Psoas muscle (tissue), 8 donors: Measurements from ENCODE around the gene GJD4. TPM values are rescaled to one million over a fixed set of nuclear protein-coding genes. Genes with fewer than 3 reads are reported as not detected.

Experiments used
- ATAC-seq, 4 donors: fragments of 200-7000 bp; cut with Tn5 transposase; one replicate each; pipeline ENCODE4 v1.9.1; 2020; ENCODE audit warnings: moderate library complexity in 3 of 4, mild to moderate bottlenecking in 2 of 4
- DNase-seq, 2 donors: peaks; one replicate each; pipeline ENCODE4 v3.0.0-alpha.2; 2020
- H3K27ac ChIP-seq: fragments of 200-600 bp; one replicate; pipeline ENCODE4 v1.8.0; 2022
- H3K27me3 ChIP-seq, 3 donors: fragments of 200-600 bp in 1 of 3; one replicate each; pipeline versions ENCODE4 v1.6.1 to v1.8.0; 2013 to 2022; ENCODE audit warnings: low read length in 2 of 3, mild to moderate bottlenecking in 2 of 3, moderate library complexity in 1 of 3; ENCODE audit not compliant: insufficient read depth in 3 of 3
- H3K36me3 ChIP-seq, 2 donors: fragments of 200-600 bp in 1 of 2; one replicate each; pipeline versions ENCODE4 v1.6.1 to v1.8.0; 2013 to 2022; ENCODE audit warnings: low read depth in 1 of 2, mild to moderate bottlenecking in 1 of 2, moderate library complexity in 1 of 2; ENCODE audit not compliant: insufficient read depth in 1 of 2
- H3K4me1 ChIP-seq: fragments of 200-600 bp; one replicate; pipeline ENCODE4 v1.8.0; 2022
- H3K4me3 ChIP-seq: fragments of 200-600 bp; one replicate; pipeline ENCODE4 v1.8.0; 2022; ENCODE audit warnings: mild to moderate bottlenecking
- H3K9me3 ChIP-seq: fragments of 200-600 bp; one replicate; pipeline ENCODE4 v1.8.0; 2022
- WGBS, 3 donors: extraction: QIAGEN DNeasy Blood & Tissue Kit; methylation state at CpG; one replicate each; pipeline versions ENCODE4 v1.1.6 to v1.1.7; 2013; 5-methylcytosine and 5-hydroxymethylcytosine counted together
- intact Hi-C, 2 donors: fragments of 100-400 bp; cut with DNase I; formaldehyde crosslinking; loops; one replicate each; pipeline versions ENCODE4 v1.11.0 to v1.14.2; 2022
- polyA plus RNA-seq, 3 donors: library from polyadenylated mRNA; stranded (reverse); fragments of 200-250 nt; gene quantifications; one replicate each; pipeline ENCODE4 v1.2.3, GENCODE V29; 2013
- total RNA-seq, 4 donors: library from RNA; stranded (reverse); fragmentation: NEBNext Ultra II Directional in 2 of 4; extraction: Animal tissue kit (Norgen Biotek cat#: 25700) in 2 of 4; gene quantifications; one replicate each; pipeline versions ENCODE4 v1.2.1 to v1.2.4, GENCODE V29; 2021 to 2023
- TF ChIP-seq, protein P1 (sequence below): fragments of 200-600 bp; IDR thresholded peaks from one replicate; pipeline ENCODE4 v1.8.0; 2022; ENCODE audit warnings: antibody characterized with exemption
- donor health status: healthy with polysubstance abuse.
- donor health status: DM: no; HTN: no; CAD: no; lungs with moderate emphysema.
- donor health status: Bipolar disorder and iron deficiency.
- donor health status: healthy.
- donor health status: DM: yes; HTN: yes; CAD: no.
- donor health status: DM: no; HTN: no; CAD: no.
- donor health status: DM: no; HTN: no; CAD: no.
- donor health status: DM: yes; HTN: yes; CAD: no.

The GJD4 gene
- total and polyA plus RNA-seq, 7 donors: 0.03 TPM; not detected in 6

DNA sequence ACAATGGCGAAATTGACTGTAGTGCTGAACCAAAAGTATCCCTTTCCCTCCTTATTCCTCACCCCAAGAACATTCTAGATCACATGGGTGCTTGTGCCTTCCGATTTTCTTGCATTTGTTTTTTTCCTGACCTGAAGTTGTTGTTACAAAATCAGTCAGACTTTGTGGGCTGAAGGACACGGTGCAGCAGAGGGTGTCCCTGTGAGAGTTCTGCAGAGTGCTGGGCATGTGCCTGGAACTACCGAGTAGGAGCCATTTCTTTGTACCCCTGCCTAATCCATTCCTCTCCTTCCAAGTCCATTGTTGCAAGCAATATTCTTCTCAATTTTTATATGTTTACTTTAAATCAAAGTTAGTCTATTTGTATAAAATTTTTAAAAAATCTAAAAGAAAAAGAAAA, 35.3 kb upstream of the GJD4 start:
- TF ChIP-seq, protein P1, sequence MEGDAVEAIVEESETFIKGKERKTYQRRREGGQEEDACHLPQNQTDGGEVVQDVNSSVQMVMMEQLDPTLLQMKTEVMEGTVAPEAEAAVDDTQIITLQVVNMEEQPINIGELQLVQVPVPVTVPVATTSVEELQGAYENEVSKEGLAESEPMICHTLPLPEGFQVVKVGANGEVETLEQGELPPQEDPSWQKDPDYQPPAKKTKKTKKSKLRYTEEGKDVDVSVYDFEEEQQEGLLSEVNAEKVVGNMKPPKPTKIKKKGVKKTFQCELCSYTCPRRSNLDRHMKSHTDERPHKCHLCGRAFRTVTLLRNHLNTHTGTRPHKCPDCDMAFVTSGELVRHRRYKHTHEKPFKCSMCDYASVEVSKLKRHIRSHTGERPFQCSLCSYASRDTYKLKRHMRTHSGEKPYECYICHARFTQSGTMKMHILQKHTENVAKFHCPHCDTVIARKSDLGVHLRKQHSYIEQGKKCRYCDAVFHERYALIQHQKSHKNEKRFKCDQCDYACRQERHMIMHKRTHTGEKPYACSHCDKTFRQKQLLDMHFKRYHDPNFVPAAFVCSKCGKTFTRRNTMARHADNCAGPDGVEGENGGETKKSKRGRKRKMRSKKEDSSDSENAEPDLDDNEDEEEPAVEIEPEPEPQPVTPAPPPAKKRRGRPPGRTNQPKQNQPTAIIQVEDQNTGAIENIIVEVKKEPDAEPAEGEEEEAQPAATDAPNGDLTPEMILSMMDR: no peak
- H3K4me3 ChIP-seq: no peak overlapping the region
- H3K4me1 ChIP-seq: peaks cover 16% of the 10 kb centered on the region
- ATAC-seq: no peak
- no peak overlapping the region for H3K27ac ChIP-seq
- H3K27me3 ChIP-seq: no peaks in the 10 kb centered on the region
- intact Hi-C loops: loop anchor here in 1 of 2 donors (5.0 to 10.0 kb wide), 2 partner anchors 233 to 445 kb away; partner anchors contain the start of genes CCNY and CREM
- 65 to 81% (median 65%) methylated on average over 4 of the region's 4 CpGs for whole genome bisulfite sequencing, 3 donors
- H3K36me3 ChIP-seq: peaks cover 0 to 61% of the 10 kb centered on the region in 2 donors
- H3K9me3 ChIP-seq: no peaks in the 10 kb centered on the region
- DNase-seq: no peak

DNA sequence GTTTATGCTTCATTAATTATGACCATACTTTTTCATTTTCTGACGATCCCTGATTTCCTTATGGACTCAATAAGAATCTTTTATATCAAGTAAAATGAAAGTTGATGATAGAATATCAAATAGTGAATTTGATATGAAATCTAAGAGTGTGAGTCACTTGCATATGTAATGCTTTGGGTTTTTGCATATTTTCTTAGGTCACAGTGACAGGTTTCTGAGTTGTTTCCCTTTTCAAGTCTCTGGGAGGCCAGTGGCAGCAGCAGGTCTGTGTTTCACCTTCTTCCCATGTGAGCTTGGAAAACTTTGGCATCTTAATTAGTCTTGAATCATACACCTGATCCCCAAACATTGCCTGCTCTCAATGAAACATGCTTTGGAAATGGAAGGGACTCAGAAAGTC, 34.7 kb upstream of the GJD4 start:
- WGBS, 3 donors: 94 to 95% (median 94%) methylated on average over 1 of the region's 1 CpG
- ATAC-seq: no peak
- TF ChIP-seq, protein P1: no peak
- Histone ChIP-seq H3K4me1 (peaks cover 10% of the 10 kb centered on the region), H3K27ac (no peak overlapping the region), H3K27me3 (no peaks in the 10 kb centered on the region), H3K9me3 (no peaks in the 10 kb centered on the region), H3K36me3 (peaks cover 0 to 64% of the 10 kb centered on the region in 2 donors), H3K4me3 (no peak overlapping the region)
- intact Hi-C loops: no loop called here
- DNase-seq: no peak

DNA sequence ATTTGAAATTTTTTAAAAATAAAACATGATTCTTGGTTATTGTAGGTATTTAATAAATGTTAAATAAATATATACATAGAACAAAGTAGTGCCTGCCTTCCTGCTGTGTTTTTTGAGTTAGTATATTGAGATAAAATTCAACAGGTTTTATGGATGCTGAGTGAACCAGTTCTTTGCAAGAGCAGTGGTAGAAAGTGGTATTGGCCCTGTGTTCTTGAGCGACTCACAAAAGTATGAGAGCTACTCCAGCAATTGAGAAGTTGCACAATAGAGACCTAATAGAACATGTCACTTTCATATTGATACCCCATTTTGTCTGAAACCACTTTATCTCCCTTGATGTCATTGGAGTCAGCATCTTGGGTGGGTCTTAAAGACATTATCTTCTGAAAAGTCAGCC, 32.6 kb upstream of the GJD4 start:
- no peak for DNase-seq
- TF ChIP-seq, protein P1: no peak
- H3K9me3 ChIP-seq: no peaks in the 10 kb centered on the region
- no peaks in the 10 kb centered on the region for H3K4me1 ChIP-seq
- no peak overlapping the region for H3K4me3 ChIP-seq
- WGBS, 3 donors: 96 to 100% (median 100%) methylated on average over 1 of the region's 1 CpG
- no peaks in the 10 kb centered on the region for H3K27me3 ChIP-seq
- no peak overlapping the region for H3K27ac ChIP-seq
- peaks cover 0 to 51% of the 10 kb centered on the region in 2 donors for H3K36me3 ChIP-seq
- ATAC-seq: no peak
- intact Hi-C loops: no loop called here

DNA sequence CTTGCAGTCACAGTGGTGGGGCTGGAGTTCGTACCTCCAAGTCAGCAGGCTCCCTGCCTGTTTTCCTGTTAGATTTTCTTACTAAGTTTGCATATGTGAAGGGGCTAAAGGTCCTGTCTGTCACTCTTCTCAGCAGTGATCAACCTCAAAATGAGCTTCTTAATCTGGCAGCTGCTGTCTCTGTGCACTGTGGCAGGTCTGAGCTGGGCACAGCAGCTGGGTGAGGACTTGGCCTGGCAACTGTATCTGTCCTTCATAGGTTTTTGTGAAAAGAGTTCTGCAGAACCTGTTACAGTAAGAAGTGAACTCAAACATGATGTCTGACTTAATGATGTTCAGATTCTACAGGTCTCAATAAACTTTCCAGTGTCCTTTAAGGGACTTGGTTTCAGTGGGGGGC, 31.3 kb upstream of the GJD4 start:
- no peak overlapping the region for H3K27ac ChIP-seq
- intact Hi-C loops: no loop called here
- no peaks in the 10 kb centered on the region for H3K4me1 ChIP-seq
- no peak overlapping the region for H3K4me3 ChIP-seq
- TF ChIP-seq, protein P1: no peak
- DNase-seq (no peak), ATAC-seq (no peak)
- H3K27me3 ChIP-seq: no peaks in the 10 kb centered on the region
- 86 to 100% (median 95%) methylated on average over 1 of the region's 1 CpG for WGBS, 3 donors
- H3K9me3 ChIP-seq: no peaks in the 10 kb centered on the region
- peaks cover 0 to 39% of the 10 kb centered on the region in 2 donors for H3K36me3 ChIP-seq

DNA sequence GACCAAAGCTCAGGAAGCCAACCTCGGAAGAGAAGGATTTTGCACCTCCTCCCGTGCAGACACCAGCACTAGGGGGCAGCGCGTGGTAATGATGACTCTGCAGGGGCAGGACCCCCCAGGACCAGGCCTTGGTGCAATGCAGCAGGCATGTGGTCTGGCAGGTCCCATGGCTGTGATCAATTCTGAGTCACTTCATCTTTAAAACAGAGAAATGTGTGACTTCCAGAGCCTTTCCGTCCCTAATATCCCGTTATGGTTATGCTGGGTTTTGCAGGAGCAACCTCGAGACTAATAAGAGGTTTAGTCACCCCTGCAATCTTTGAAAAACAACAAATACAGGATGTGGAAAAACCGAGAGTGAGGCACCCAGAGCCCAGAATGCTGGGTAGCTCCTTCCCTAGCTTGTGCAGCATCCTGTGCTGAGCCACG, 30.2 kb upstream of the GJD4 start:
- Histone ChIP-seq H3K9me3 (no peaks in the 10 kb centered on the region), H3K4me3 (no peak overlapping the region), H3K4me1 (no peaks in the 10 kb centered on the region), H3K27me3 (no peaks in the 10 kb centered on the region), H3K36me3 (peaks cover 0 to 28% of the 10 kb centered on the region in 2 donors), H3K27ac (no peak overlapping the region)
- WGBS, 3 donors: 59 to 80% (median 79%) methylated on average over 9 of the region's 9 CpGs
- TF ChIP-seq, protein P1: no peak
- intact Hi-C loops: no loop called here
- ATAC-seq (no peak), DNase-seq (no peak)
